ENCODE results near the gene PIP5K1C. TPM values are rescaled to one million over a fixed set of nuclear protein-coding genes. Genes with fewer than 3 reads are reported as not detected.

The PIP5K1C gene
- total and polyA plus RNA-seq, 7 donors: 8.7 to 22.4 (median 16.3) TPM

DNA sequence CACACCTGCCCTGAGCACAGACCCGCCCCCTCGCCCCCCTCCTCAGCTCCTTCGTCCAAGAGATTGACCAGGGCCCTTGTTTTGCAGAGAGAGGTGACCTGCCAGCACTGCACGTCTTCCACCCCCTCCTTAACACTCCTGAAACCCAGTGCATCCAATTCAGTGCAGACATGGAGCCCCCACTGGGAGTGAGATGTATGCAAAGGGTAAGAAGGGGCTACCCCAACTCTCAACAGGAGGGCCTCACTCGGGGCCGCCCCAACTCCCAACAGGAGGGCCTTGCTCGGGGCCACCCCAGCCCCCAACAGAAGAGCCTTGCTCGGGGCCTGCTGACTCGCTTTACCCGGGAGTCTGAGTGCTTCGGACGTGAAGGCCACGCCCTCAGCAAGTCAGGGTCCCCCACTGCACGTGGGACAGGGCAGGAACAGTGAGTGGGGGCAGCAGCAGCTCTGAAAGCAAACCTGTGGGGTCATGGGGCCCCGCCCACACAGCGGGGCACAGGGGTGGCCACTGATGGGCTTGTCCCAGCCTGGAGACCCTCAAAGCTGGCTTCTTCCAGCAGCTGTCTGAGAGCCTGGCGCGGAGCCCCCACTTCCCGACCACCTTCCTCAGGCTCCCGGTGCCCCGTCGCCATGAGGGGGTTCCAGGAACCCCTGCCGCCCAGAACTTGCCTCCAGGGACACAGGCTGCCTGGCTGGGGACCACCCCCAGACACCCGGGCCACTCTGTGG is 79.3 kb downstream of the PIP5K1C start:
- H3K4me1 ChIP-seq: peaks cover 21% of the 10 kb centered on the region
- H3K9me3 ChIP-seq: no peaks in the 10 kb centered on the region
- H3K27me3 ChIP-seq (ENCODE audit: insufficient read depth in 3 of 3, low read length in 2 of 3): no peaks in the 10 kb centered on the region
- WGBS, 3 donors: 85 to 88% (median 87%) methylated on average over 23 to 24 of the region's 24 CpGs
- H3K4me3 ChIP-seq: no peak overlapping the region
- DNase-seq (peak in 1 of 2 donors; percentile 7), ATAC-seq (no peak)
- peaks cover 4 to 62% of the 10 kb centered on the region in 2 donors for H3K36me3 ChIP-seq (ENCODE audit: insufficient read depth in 1 of 2, low read depth in 1 of 2)
- H3K27ac ChIP-seq: no peak overlapping the region
- intact Hi-C loops (cut with DNase I): no loop called here
- TF ChIP-seq, protein P1, sequence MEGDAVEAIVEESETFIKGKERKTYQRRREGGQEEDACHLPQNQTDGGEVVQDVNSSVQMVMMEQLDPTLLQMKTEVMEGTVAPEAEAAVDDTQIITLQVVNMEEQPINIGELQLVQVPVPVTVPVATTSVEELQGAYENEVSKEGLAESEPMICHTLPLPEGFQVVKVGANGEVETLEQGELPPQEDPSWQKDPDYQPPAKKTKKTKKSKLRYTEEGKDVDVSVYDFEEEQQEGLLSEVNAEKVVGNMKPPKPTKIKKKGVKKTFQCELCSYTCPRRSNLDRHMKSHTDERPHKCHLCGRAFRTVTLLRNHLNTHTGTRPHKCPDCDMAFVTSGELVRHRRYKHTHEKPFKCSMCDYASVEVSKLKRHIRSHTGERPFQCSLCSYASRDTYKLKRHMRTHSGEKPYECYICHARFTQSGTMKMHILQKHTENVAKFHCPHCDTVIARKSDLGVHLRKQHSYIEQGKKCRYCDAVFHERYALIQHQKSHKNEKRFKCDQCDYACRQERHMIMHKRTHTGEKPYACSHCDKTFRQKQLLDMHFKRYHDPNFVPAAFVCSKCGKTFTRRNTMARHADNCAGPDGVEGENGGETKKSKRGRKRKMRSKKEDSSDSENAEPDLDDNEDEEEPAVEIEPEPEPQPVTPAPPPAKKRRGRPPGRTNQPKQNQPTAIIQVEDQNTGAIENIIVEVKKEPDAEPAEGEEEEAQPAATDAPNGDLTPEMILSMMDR (IDR thresholded peaks at IDR 0.05): no peak

DNA sequence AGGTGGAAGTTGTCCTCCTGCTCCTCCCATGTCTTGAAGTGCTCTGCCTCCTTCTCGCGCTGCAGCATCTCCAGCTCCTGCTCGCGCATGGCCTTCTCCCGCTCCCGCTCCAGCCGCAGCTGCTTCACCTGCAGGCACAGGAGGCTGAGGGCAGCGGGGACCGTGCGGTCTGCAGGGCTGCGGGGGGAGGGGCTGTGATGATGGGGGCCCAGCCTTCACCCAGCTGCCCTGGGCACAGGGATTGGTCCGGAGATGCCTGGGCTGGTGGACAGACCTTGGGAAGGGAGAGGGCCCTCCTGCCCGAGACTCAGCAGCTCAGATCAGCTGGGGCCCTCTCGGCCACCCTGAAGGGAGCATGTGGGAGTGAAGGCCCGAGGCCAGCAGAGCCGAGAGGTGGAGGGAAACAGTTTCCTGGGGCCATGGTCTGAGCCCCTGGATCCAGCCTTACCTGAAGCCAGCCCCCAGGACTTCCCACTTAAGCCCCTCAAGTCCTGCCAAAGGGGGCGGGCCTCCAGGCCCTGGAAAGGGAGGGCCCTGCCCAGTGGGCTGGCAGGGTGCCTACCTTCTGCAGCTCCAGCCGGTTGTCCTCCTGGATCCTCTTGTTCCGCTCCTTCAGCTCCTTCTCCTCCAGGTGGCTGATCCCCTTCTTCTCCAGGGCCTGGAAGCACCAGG is 80.0 kb downstream of the PIP5K1C start:
- 78 to 83% (median 81%) methylated on average over 18 to 19 of the region's 19 CpGs for WGBS, 3 donors
- TF ChIP-seq, protein P1 (IDR thresholded peaks at IDR 0.05): no peak
- ATAC-seq (no peak), DNase-seq (peak in 1 of 2 donors; percentile 18)
- intact Hi-C loops (cut with DNase I): no loop called here
- Histone ChIP-seq H3K27ac (no peak overlapping the region), H3K27me3 (ENCODE audit: insufficient read depth in 3 of 3, low read length in 2 of 3) (no peaks in the 10 kb centered on the region), H3K36me3 (ENCODE audit: insufficient read depth in 1 of 2, low read depth in 1 of 2) (peaks cover 4 to 65% of the 10 kb centered on the region in 2 donors), H3K4me1 (peaks cover 14% of the 10 kb centered on the region), H3K4me3 (no peak overlapping the region), H3K9me3 (no peaks in the 10 kb centered on the region)

DNA sequence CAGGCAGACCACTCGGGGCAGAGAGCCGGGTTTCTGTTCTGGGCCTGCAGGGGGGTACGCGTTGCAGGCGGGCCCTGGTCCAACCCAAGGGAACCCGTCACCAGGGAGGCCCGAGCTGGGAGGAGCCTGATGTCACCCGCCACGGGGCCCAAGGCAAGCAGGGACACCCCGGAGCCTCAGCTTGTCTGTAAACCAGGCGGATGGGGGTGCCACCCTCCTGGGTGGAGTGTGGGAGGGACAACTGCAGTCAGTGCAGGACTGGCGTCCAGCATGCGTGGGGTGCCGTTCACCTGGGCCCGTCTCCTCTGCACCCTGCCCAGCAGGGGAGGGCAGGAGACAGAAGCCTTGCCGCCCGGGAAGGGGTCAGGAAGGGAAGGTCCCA is 80.6 kb downstream of the PIP5K1C start:
- TF ChIP-seq, protein P1 (IDR thresholded peaks at IDR 0.05): no peak
- ATAC-seq (no peak), DNase-seq (peak in 1 of 2 donors; percentile 5)
- peaks cover 4 to 69% of the 10 kb centered on the region in 2 donors for H3K36me3 ChIP-seq (ENCODE audit: insufficient read depth in 1 of 2, low read depth in 1 of 2)
- H3K4me1 ChIP-seq: peaks cover 7% of the 10 kb centered on the region
- H3K27ac ChIP-seq: no peak overlapping the region
- H3K4me3 ChIP-seq: no peak overlapping the region
- no peaks in the 10 kb centered on the region for H3K27me3 ChIP-seq (ENCODE audit: insufficient read depth in 3 of 3, low read length in 2 of 3)
- intact Hi-C loops (cut with DNase I): loop anchor here (2.0 to 10.0 kb wide), 3 partner anchors 42 to 315 kb away; no protein-coding TSS in a partner anchor
- WGBS, 3 donors: 85 to 88% (median 86%) methylated on average over 16 to 17 of the region's 17 CpGs
- H3K9me3 ChIP-seq: no peaks in the 10 kb centered on the region

DNA sequence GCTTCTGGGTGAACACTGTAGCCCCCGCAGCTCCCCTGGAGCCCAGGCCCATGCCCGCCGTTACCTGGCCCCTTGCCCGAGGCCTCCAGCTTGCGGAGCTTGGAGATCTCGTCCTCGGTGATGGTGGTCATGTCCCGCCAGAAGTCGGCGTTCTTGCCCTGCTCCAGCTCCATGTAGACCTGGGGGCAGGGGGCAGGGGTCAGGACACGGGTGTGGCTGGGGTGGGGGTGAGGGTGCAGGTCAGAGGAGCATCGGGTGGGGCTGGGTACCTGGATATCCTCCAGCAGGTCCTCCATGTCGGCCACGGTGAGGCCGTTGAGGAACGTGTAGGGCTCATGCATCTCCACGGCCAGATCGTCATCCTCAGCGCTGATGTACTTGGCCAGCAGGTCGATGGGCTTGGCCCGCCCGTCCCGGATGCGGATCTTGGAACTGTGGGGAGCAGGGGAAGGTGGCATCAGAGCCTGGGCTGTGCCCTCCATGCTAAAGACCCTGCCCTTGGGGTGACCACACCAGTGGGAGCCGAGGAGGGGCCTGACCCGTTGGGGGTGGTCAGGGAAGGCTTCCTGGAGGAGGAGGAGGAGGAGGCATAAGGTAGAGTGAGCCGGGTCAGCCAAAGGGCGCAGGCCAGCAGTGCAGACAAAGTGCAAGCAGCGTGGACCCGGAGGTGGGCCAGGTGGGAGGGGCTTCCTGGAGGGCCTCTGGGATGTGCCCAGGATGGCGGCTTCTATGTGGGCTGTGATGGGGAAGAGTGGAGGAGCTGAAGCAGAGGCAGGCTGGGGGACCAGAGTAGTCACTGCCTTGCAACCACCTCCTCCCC is 81.2 kb downstream of the PIP5K1C start:
- H3K36me3 ChIP-seq (ENCODE audit: insufficient read depth in 1 of 2, low read depth in 1 of 2): peaks cover 4 to 68% of the 10 kb centered on the region in 2 donors
- no peak overlapping the region for H3K27ac ChIP-seq
- ATAC-seq (peak in 1 of 4 donors; percentile 12), DNase-seq (no peak)
- intact Hi-C loops (cut with DNase I): loop anchor here (2.0 to 10.0 kb wide), 3 partner anchors 42 to 314 kb away; no protein-coding TSS in a partner anchor
- no peaks in the 10 kb centered on the region for H3K27me3 ChIP-seq (ENCODE audit: insufficient read depth in 3 of 3, low read length in 2 of 3)
- H3K4me1 ChIP-seq: peaks cover 7% of the 10 kb centered on the region
- no peaks in the 10 kb centered on the region for H3K9me3 ChIP-seq
- WGBS, 3 donors: 83 to 87% (median 85%) methylated on average over 31 of the region's 31 CpGs
- TF ChIP-seq, protein P1 (IDR thresholded peaks at IDR 0.05): no peak
- no peak overlapping the region for H3K4me3 ChIP-seq
